ENCODE measurements around the gene B4GALT2. TPM values are rescaled to one million over a fixed set of nuclear protein-coding genes. Genes with fewer than 3 reads are reported as not detected.

Gene B4GALT2
- total and polyA plus RNA-seq, 2 of the 4 experiments (the other 2 are of a cell fraction), result 52.3 to 60.8 TPM

GRCh38 chr1:43960798-43961197 is 18.2 kb upstream of the B4GALT2 start:
- dilution Hi-C loops (cut with HindIII; ENCODE audit: low sequenced_read_pairs, unreplicated experiment), result no loop called here
- intact Hi-C loops (cut with micrococcal nuclease), result no loop called here
- in situ Hi-C loops (cut with MboI; ENCODE audit: low sequenced_read_pairs), result loop anchor here (25.0 kb wide), 1 partner anchor 423 kb away; the partner anchor contains the start of gene PTPRF
- ATAC-seq (ENCODE audit: low read depth) (no peak), DNase-seq (no peak)
- H2AK5ac ChIP-seq (ENCODE audit: low read depth, low read length), result no peak overlapping the region
- H3K27ac ChIP-seq (ENCODE audit: insufficient read depth, low read length), result no peak overlapping the region
- WGBS, 2 experiments (ENCODE audit: extremely low coverage in 2 of 2, insufficient read length in 1 of 2), result 98% methylated on average over 5 of the region's 8 CpGs; no CpG with 5 or more reads in 1 of the 2 experiments
- BruUV-seq (replicated peaks), result no TSS peak
- POLR2A ChIA-PET (ENCODE audit: unreplicated experiment), result no interaction called here
- H3K9ac ChIP-seq (ENCODE audit: low read depth, low read length), result no peak overlapping the region
- peaks cover 7% of the 10 kb centered on the region; the same call in 1 of the 2 replicates for H4K20me1 ChIP-seq (ENCODE audit: insufficient read depth, low read length)
- H4K91ac ChIP-seq (ENCODE audit: insufficient read depth, low read depth, low read length), result no peak overlapping the region
- H2BK15ac ChIP-seq (ENCODE audit: low read depth, low read length), result no peak overlapping the region
- no peak overlapping the region for H2BK20ac ChIP-seq (ENCODE audit: low read depth, low read length)
- H3K4ac ChIP-seq (ENCODE audit: low read depth, low read length), result no peak overlapping the region
- TF ChIP-seq FOS (IDR thresholded peaks at IDR 0.05; ENCODE audit: low read depth, low read length), result no peak
- no peak for TF ChIP-seq MAFK (IDR thresholded peaks at IDR 0.05; ENCODE audit: low read depth, low read length)
- no peak for TF ChIP-seq MXI1 (IDR thresholded peaks at IDR 0.05; ENCODE audit: borderline replicate concordance, low read depth, low read length)
- TF ChIP-seq RFX5 (IDR thresholded peaks at IDR 0.05; ENCODE audit: low read depth, low read length), result no peak
- TF ChIP-seq CTCF (conservative IDR thresholded peaks at IDR 0.05; ENCODE audit: low read depth, low read length), result no peak
- no peak for TF ChIP-seq SMC3 (IDR thresholded peaks at IDR 0.05; ENCODE audit: low read depth, low read length)
- H3K56ac ChIP-seq (ENCODE audit: extremely low read depth, insufficient read depth, low read length), result no peak overlapping the region
- no peak overlapping the region for H2AFZ ChIP-seq (replicated peaks; ENCODE audit: low read length, poor library complexity)
- no peak overlapping the region for H2AK9ac ChIP-seq (replicated peaks; ENCODE audit: low read depth, low read length, poor library complexity)
- H2BK120ac ChIP-seq (ENCODE audit: low read depth, low read length), result no peak overlapping the region
- no peaks in the 10 kb centered on the region for H3K9me3 ChIP-seq (ENCODE audit: control insufficient read depth, insufficient read depth, low read length)
- no peaks in the 10 kb centered on the region for H3K4me1 ChIP-seq (ENCODE audit: control insufficient read depth, insufficient read depth, low read length)
- H3K79me1 ChIP-seq (ENCODE audit: low read depth in 1 of 2, low read length in 2 of 2), result 0 out of 4 replicates have a peak, but pooled peaks cover 0 to 3% of the 10 kb centered on the region in 2 experiments
- H3K4me2 ChIP-seq (ENCODE audit: low read depth, low read length), result no peak overlapping the region
- CTCF ChIA-PET, result no interaction called here
- no peaks in the 10 kb centered on the region for H3K27me3 ChIP-seq (ENCODE audit: control insufficient read depth, insufficient read depth, low read length)
- no peak overlapping the region for H3K18ac ChIP-seq (ENCODE audit: low read depth, low read length)
- no peak overlapping the region for H3K23ac ChIP-seq (ENCODE audit: low read depth, low read length)
- H2BK5ac ChIP-seq (ENCODE audit: low read depth, low read length, poor library complexity, severe bottlenecking), result no peak overlapping the region
- peaks cover 19% of the 10 kb centered on the region for H3K9me1 ChIP-seq (ENCODE audit: insufficient read depth, low read length)
- H4K8ac ChIP-seq (ENCODE audit: low read depth in 2 of 2, low read length in 2 of 2), result no peak overlapping the region
- no peak overlapping the region for H3K14ac ChIP-seq (replicated peaks; ENCODE audit: low read depth, low read length)
- no peak overlapping the region for H4K5ac ChIP-seq (ENCODE audit: low read depth, low read length)
- no peak overlapping the region for H3K4me3 ChIP-seq (ENCODE audit: insufficient read depth, low read depth, low read length)
- peaks cover 49% of the 10 kb centered on the region for H3K36me3 ChIP-seq (ENCODE audit: control insufficient read depth, insufficient read depth, low read length)

All from IMR-90 (cell line).